Tibial artery (tissue), 4 donors: ENCODE data around the gene SLC35B1.
A peak's percentile ranks its signal among the peaks of the same experiment; 100 is the strongest.

Experiments
- DNase-seq, 2 donors: peaks; one replicate each; pipeline ENCODE4 v3.0.0-alpha.2; 2019
- H3K27ac ChIP-seq, 2 donors: fragments of 200-600 bp; sonication (generic) in 1 of 2; 1 replicate in 1 of 2; 2 replicates in 1 of 2; pipeline ENCODE4 v1.5.1; 2018 to 2019; ENCODE audit warnings: mild to moderate bottlenecking in 1 of 2
- H3K27me3 ChIP-seq, 2 donors: fragments of 200-600 bp; sonication (generic) in 1 of 2; one replicate each; pipeline versions ENCODE4 v1.5.1 to v1.6.0; 2016 to 2019
- H3K36me3 ChIP-seq, 3 donors: fragments of 200-600 bp; sonication (generic) in 2 of 3; one replicate each; pipeline ENCODE4 v1.5.1; 2016 to 2019; ENCODE audit warnings: mild to moderate bottlenecking in 2 of 3
- H3K4me1 ChIP-seq, 4 donors: fragments of 200-600 bp; sonication (generic) in 2 of 4; 1 replicate in 3 of 4; 2 replicates in 1 of 4; pipeline ENCODE4 v1.5.1; 2016 to 2019
- H3K4me3 ChIP-seq, 2 donors: fragments of 200-600 bp; sonication (generic) in 1 of 2; 1 replicate in 1 of 2; 2 replicates in 1 of 2; pipeline ENCODE4 v1.5.1; 2018 to 2019; ENCODE audit warnings: mild to moderate bottlenecking in 2 of 2
- H3K9me3 ChIP-seq, 3 donors: fragments of 200-600 bp; sonication (generic) in 1 of 3; one replicate each; pipeline ENCODE4 v1.5.1; 2016 to 2019
- intact Hi-C: fragments of 100-400 bp; cut with DNase I; formaldehyde crosslinking; loops from one replicate; pipeline ENCODE4 v1.15.0; 2023; ENCODE audit warnings: low total_unique reads
- TF ChIP-seq, protein P1 (sequence below), 2 experiments: fragments of 200-600 bp in 1 of 2; fragments of 450-650 bp in 1 of 2; IDR thresholded peaks; one replicate each; pipeline ENCODE4 v1.5.1; 2017 to 2019; ENCODE audit warnings: antibody characterized with exemption in 2 of 2, mild to moderate bottlenecking in 1 of 2, moderate library complexity in 1 of 2

Gene SLC35B1

GRCh38 chr17:49694847-49695697 lies 12.7 kb downstream of the SLC35B1 start:
- H3K9me3 ChIP-seq: no peaks in the 10 kb centered on the region
- peaks cover 2 to 5% (median 4%) of the 10 kb centered on the region in 3 donors for H3K36me3 ChIP-seq
- peak in 1 of 2 donors; percentile 64 for DNase-seq
- TF ChIP-seq, protein P1, sequence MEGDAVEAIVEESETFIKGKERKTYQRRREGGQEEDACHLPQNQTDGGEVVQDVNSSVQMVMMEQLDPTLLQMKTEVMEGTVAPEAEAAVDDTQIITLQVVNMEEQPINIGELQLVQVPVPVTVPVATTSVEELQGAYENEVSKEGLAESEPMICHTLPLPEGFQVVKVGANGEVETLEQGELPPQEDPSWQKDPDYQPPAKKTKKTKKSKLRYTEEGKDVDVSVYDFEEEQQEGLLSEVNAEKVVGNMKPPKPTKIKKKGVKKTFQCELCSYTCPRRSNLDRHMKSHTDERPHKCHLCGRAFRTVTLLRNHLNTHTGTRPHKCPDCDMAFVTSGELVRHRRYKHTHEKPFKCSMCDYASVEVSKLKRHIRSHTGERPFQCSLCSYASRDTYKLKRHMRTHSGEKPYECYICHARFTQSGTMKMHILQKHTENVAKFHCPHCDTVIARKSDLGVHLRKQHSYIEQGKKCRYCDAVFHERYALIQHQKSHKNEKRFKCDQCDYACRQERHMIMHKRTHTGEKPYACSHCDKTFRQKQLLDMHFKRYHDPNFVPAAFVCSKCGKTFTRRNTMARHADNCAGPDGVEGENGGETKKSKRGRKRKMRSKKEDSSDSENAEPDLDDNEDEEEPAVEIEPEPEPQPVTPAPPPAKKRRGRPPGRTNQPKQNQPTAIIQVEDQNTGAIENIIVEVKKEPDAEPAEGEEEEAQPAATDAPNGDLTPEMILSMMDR (IDR thresholded peaks at IDR 0.05): peak; percentile 94 to 98
- intact Hi-C loops: loop anchor here (2.0 kb wide), 1 partner anchor 124 kb away; no protein-coding TSS in a partner anchor
- no peaks in the 10 kb centered on the region for H3K27me3 ChIP-seq
- peaks cover 0 to 72% (median 38%) of the 10 kb centered on the region in 4 donors for H3K4me1 ChIP-seq
- H3K27ac ChIP-seq: peak overlapping the region; percentile 86 to 90
- H3K4me3 ChIP-seq: no peak overlapping the region

- intact Hi-C loops: no loop called here
- Histone ChIP-seq H3K9me3 (no peaks in the 10 kb centered on the region), H3K36me3 (no peaks in the 10 kb centered on the region), H3K4me3 (no peak overlapping the region), H3K27me3 (no peaks in the 10 kb centered on the region), H3K4me1 (peaks cover 0 to 81% (median 56%) of the 10 kb centered on the region in 4 donors), H3K27ac (peak overlapping the region; percentile 86 to 90)
- DNase-seq: no peak
- TF ChIP-seq, protein P1 (IDR thresholded peaks at IDR 0.05): no peak
Measured at GRCh38 chr17:49692751-49693150, 15.0 kb downstream of the SLC35B1 start.

- Histone ChIP-seq H3K4me1 (peaks cover 0 to 85% (median 57%) of the 10 kb centered on the region in 4 donors), H3K27ac (peak overlapping the region; percentile 86 to 90), H3K36me3 (no peaks in the 10 kb centered on the region), H3K4me3 (peak overlapping the region; percentile 5 to 12), H3K9me3 (no peaks in the 10 kb centered on the region), H3K27me3 (no peaks in the 10 kb centered on the region)
- TF ChIP-seq, protein P1 (IDR thresholded peaks at IDR 0.05): no peak
- DNase-seq: no peak
- intact Hi-C loops: no loop called here
Measured at GRCh38 chr17:49691677-49692191, 16.0 kb downstream of the SLC35B1 start.

DNA sequence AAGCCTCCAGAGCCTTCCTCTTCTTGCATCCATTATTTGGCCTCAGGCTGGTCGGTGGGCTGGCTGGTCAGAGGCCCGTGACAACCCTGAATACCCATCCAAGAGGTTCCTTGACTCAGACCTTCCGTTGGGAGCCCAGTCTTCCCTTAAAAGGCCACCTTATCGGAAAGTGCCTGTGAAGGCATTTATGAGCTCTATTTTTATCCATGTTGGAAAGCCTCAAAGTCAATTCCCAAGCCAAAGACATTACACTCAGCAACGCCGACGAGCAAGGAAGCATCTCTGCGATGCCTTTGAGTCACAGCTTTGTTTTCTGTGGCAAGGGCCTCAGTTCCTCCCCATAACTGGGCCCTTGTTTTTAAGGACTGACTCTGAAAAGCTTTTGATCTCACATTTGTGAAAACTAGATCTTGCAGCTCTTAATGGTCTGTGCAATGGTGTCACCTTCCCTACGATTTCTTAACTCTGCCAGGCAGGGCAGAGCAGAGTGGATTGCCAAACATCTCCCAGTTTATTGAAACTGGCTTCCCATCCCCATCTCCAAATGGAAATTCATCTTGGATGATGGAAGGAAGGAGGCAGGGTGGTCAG lies 16.6 kb downstream of the SLC35B1 start:
- peak overlapping the region; percentile 86 to 90 for H3K27ac ChIP-seq
- intact Hi-C loops: no loop called here
- H3K4me1 ChIP-seq: peaks cover 0 to 79% (median 54%) of the 10 kb centered on the region in 4 donors

DNA sequence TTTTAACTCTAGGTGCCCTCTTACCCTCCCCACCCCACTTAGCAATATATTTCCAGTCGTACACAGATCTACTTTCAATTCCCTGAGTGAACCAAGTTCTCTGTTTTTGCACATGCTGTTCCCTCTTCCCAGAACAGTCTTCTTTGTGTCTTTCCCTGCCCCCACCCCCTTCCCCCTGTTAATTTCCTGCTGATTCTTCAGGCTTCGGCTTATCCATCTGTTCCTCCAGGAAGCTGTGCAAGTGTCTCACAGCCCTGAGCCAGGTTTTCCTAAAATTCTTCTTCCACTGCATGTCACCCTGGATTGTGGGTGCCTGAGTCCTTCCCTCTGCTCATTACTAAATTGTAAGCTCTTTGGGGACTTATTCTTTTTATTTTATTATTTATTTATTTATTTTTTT lies 17.5 kb downstream of the SLC35B1 start:
- DNase-seq: no peak
- Histone ChIP-seq H3K4me1 (peaks cover 0 to 71% (median 47%) of the 10 kb centered on the region in 4 donors), H3K4me3 (no peak overlapping the region), H3K36me3 (no peaks in the 10 kb centered on the region), H3K27me3 (no peaks in the 10 kb centered on the region), H3K27ac (peak overlapping the region; percentile 86 to 90), H3K9me3 (no peaks in the 10 kb centered on the region)
- intact Hi-C loops: no loop called here
- TF ChIP-seq, protein P1 (IDR thresholded peaks at IDR 0.05): no peak

More for the DNA sequence above, 16.6 kb downstream of the SLC35B1 start:
- H3K9me3 ChIP-seq: no peaks in the 10 kb centered on the region
- H3K36me3 ChIP-seq: no peaks in the 10 kb centered on the region
- TF ChIP-seq, protein P1 (IDR thresholded peaks at IDR 0.05): no peak
- H3K27me3 ChIP-seq: no peaks in the 10 kb centered on the region
- peak overlapping the region; percentile 5 to 12 for H3K4me3 ChIP-seq
- peak; percentile 81 to 92 for DNase-seq
